OCI-LY1 (cell line): ENCODE results near the gene FN1.

Source experiments
- H2AFZ ChIP-seq: fragments of 200-600 bp; sonication (generic), shearing (Covaris generic); 2 replicates; pipeline ENCODE4 v1.6.0; 2014; ENCODE audit warnings: antibody characterized with exemption, mild to moderate bottlenecking, low read length
- H3F3A ChIP-seq: fragments of 200-600 bp; sonication (generic), shearing (Covaris generic); 2 replicates; pipeline ENCODE4 v1.6.0; 2014; ENCODE audit warnings: mild to moderate bottlenecking, antibody characterized with exemption, low read length, moderate library complexity; ENCODE audit not compliant: insufficient read depth
- H3K27ac ChIP-seq: fragments of 200-600 bp; sonication (generic); 2 replicates; pipeline ENCODE4 v1.5.1; 2014; ENCODE audit warnings: low read length, mixed run types, mild to moderate bottlenecking, low read depth; ENCODE audit not compliant: poor library complexity, severe bottlenecking
- H3K27me3 ChIP-seq: fragments of 200-600 bp; sonication (generic); 2 replicates; pipeline ENCODE4 v1.6.0; 2014; ENCODE audit warnings: antibody characterized with exemption, mild to moderate bottlenecking, low read length, moderate library complexity; ENCODE audit not compliant: insufficient read depth
- H3K36me3 ChIP-seq: fragments of 200-600 bp; sonication (generic); 2 replicates; pipeline ENCODE4 v1.6.1; 2014; ENCODE audit warnings: mild to moderate bottlenecking, antibody characterized with exemption, low read length, moderate library complexity, mixed read lengths; ENCODE audit not compliant: insufficient read depth
- H3K4me1 ChIP-seq: fragments of 200-600 bp; sonication (generic); 2 replicates; pipeline ENCODE4 v1.5.1; 2014; ENCODE audit warnings: mild to moderate bottlenecking, low read length, moderate library complexity; ENCODE audit not compliant: insufficient read depth, severe bottlenecking
- H3K4me2 ChIP-seq: fragments of 200-600 bp; sonication (generic), shearing (Covaris generic); 2 replicates; pipeline ENCODE4 v1.6.1; 2014; ENCODE audit warnings: low read length
- H3K4me3 ChIP-seq: fragments of 200-600 bp; sonication (generic); 2 replicates; pipeline ENCODE4 v1.5.1; 2014; ENCODE audit warnings: low read length, low read depth, mild to moderate bottlenecking, mixed read lengths; ENCODE audit not compliant: poor library complexity, severe bottlenecking
- H3K79me2 ChIP-seq: fragments of 200-600 bp; shearing (Covaris generic); 2 replicates; pipeline ENCODE4 v1.6.1; 2016; ENCODE audit warnings: mixed run types, low read length, mixed read lengths; ENCODE audit not compliant: insufficient read depth
- H3K9ac ChIP-seq: fragments of 200-600 bp; sonication (generic), shearing (Covaris generic); 2 replicates; pipeline ENCODE4 v1.6.1; 2014; ENCODE audit warnings: mild to moderate bottlenecking, low read length, mixed read lengths
- H3K9me2 ChIP-seq: fragments of 200-600 bp; sonication (generic), shearing (Covaris generic); 2 replicates; pipeline ENCODE4 v1.6.1; 2014; ENCODE audit warnings: low read depth, mild to moderate bottlenecking, low read length, mixed read lengths
- H3K9me3 ChIP-seq: fragments of 200-600 bp; shearing (Covaris generic); 2 replicates; pipeline ENCODE4 v1.6.1; 2014; ENCODE audit warnings: low read length, mixed read lengths
- H4K20me1 ChIP-seq: fragments of 200-600 bp; sonication (generic), shearing (Covaris generic); 2 replicates; pipeline ENCODE4 v1.6.0; 2016; ENCODE audit warnings: mild to moderate bottlenecking, low read length; ENCODE audit not compliant: insufficient read depth
- CTCF ChIP-seq: fragments of 200-600 bp; sonication (generic), shearing (Covaris generic); IDR thresholded peaks from 2 replicates; pipeline ENCODE4 v1.5.1; 2017; ENCODE audit warnings: mild to moderate bottlenecking, antibody characterized with exemption, low read length, moderate library complexity, mixed read lengths
- EZH2 ChIP-seq: fragments of 200-600 bp; sonication (generic), shearing (Covaris generic); IDR thresholded peaks from 2 replicates; pipeline ENCODE4 v1.8.0; 2017; ENCODE audit warnings: borderline replicate concordance, mixed run types, mild to moderate bottlenecking, antibody characterized with exemption, low read length, moderate library complexity, mixed read lengths

FN1 gene

GRCh38 chr2:215435870-215436704 is at the start of gene FN1:
TSS of gene FN1 (minus strand) at chr2:215436068. CDS start at chr2:215435802, 266 bp downstream.
- H3K9me2 ChIP-seq: no peaks in the 10 kb centered on the region
- H3K4me2 ChIP-seq: peak within 1 kb of the TSS; percentile 81
- H3K36me3 ChIP-seq: no peaks in the 10 kb centered on the region
- H3K9me3 ChIP-seq: no peaks in the 10 kb centered on the region
- peak within 1 kb of the TSS; percentile 84; the same call in 1 of the 2 replicates for H2AFZ ChIP-seq
- TF ChIP-seq CTCF: no peak
- TF ChIP-seq EZH2: no peak
- no peaks in the 10 kb centered on the region for H3F3A ChIP-seq
- peaks cover 16% of the 10 kb centered on the region for H3K4me1 ChIP-seq
- peak within 1 kb of the TSS; percentile 7; the same call in 1 of the 2 replicates for H3K9ac ChIP-seq
- no peaks in the 10 kb centered on the region for H4K20me1 ChIP-seq
- no peak within 1 kb of the TSS for H3K27ac ChIP-seq
- peaks cover 3% of the 10 kb centered on the region; the same call in 1 of the 2 replicates for H3K27me3 ChIP-seq
- H3K79me2 ChIP-seq: no peaks in the 10 kb centered on the region
- peak within 1 kb of the TSS; percentile 58 for H3K4me3 ChIP-seq

GRCh38 chr2:215485032-215485431 is 49.2 kb upstream of the FN1 start:
- H3K4me1 ChIP-seq: no peaks in the 10 kb centered on the region
- H3K9ac ChIP-seq: no peak overlapping the region
- H3K36me3 ChIP-seq: no peaks in the 10 kb centered on the region
- TF ChIP-seq CTCF (no peak), EZH2 (no peak)
- H3K79me2 ChIP-seq: no peaks in the 10 kb centered on the region
- H3K9me2 ChIP-seq: no peaks in the 10 kb centered on the region
- no peak overlapping the region for H3K4me3 ChIP-seq
- no peaks in the 10 kb centered on the region for H4K20me1 ChIP-seq
- H3F3A ChIP-seq: no peaks in the 10 kb centered on the region
- H3K9me3 ChIP-seq: no peaks in the 10 kb centered on the region
- H3K4me2 ChIP-seq: no peak overlapping the region
- H2AFZ ChIP-seq: no peak overlapping the region
- H3K27me3 ChIP-seq: no peaks in the 10 kb centered on the region
- H3K27ac ChIP-seq: no peak overlapping the region

GRCh38 chr2:215484570-215484969 is 48.7 kb upstream of the FN1 start:
- no peaks in the 10 kb centered on the region for H3K36me3 ChIP-seq
- no peak overlapping the region for H3K4me3 ChIP-seq
- no peaks in the 10 kb centered on the region for H3F3A ChIP-seq
- no peaks in the 10 kb centered on the region for H3K4me1 ChIP-seq
- H3K9me2 ChIP-seq: no peaks in the 10 kb centered on the region
- H3K4me2 ChIP-seq: no peak overlapping the region
- H3K79me2 ChIP-seq: no peaks in the 10 kb centered on the region
- no peak for TF ChIP-seq CTCF
- TF ChIP-seq EZH2: no peak
- no peaks in the 10 kb centered on the region for H3K9me3 ChIP-seq
- no peak overlapping the region for H3K9ac ChIP-seq
- H2AFZ ChIP-seq: no peak overlapping the region
- H3K27ac ChIP-seq: no peak overlapping the region
- no peaks in the 10 kb centered on the region for H3K27me3 ChIP-seq
- H4K20me1 ChIP-seq: no peaks in the 10 kb centered on the region
